ENCODE measurements around the gene DNAH17. TPM values are rescaled to one million over a fixed set of nuclear protein-coding genes. Genes with fewer than 3 reads are reported as not detected.
A peak's percentile ranks its signal among the peaks of the same experiment; 100 is the strongest.

The DNAH17 gene
- total RNA-seq, 1 donor from 2014 or later: 2.0 TPM

DNA sequence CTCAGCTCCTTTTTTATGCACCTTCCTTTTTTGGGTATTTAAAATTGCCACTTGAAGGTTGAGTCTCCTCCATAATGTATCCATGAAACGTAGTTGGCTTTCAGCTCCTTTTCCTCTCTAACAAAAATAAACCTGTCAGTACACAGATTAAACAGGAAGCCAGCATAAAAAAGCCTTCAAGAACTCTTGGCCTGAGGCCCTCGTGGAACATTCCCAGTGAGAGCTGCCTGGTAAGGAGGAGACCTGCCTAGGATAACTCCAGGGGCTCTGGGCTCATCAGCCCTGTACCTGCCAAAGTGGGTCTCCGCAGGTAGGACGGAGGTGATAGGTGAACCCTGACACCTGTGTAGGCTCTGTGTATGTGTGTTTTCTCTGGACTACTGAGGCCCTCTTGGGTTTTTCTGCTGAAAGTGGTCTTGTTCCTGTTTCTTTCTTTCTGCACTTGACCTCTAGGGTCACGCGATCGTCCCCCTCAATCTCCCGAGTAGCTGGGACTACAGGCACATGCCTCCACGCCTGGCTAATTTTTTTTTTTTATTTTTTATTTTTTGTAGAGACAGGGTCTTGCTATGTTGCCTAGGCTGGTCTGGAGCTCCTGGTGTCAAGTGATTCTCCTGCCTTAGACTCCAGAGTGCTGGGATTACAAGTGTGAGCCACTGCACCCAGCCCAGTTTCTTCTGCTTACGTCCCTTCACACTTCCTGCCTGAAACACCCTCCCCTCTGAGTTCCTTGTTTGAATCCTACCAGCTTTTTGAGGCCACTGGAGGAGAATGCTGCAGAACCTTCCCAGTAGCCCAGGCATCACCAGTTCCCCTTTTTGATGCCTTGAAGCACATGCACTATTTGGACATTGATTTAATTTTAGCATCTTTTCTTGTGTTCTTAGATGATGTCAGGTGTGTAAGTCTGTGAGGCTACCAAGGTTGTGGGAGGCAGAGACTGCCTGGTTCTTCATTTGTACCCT, 188.9 kb downstream of the DNAH17 start:
- Histone ChIP-seq H3K27me3 (no peaks in the 10 kb centered on the region), H3K4me3 (no peak overlapping the region), H3K9me3 (no peaks in the 10 kb centered on the region), H3K4me1 (peaks cover 76% of the 10 kb centered on the region), H3K27ac (peak overlapping the region; percentile 53), H3K36me3 (no peaks in the 10 kb centered on the region)
- DNase-seq (ENCODE audit: extremely low spot score in 2 of 2): no peak
- TF ChIP-seq POLR2AphosphoS5 (IDR thresholded peaks at IDR 0.05; ENCODE audit: insufficient read depth in 1 of 2, low read depth in 1 of 2) (peak in 1 of 2 donors; percentile 56), POLR2A (IDR thresholded peaks at IDR 0.05) (no peak)
- intact Hi-C loops (cut with DNase I): no loop called here

DNA sequence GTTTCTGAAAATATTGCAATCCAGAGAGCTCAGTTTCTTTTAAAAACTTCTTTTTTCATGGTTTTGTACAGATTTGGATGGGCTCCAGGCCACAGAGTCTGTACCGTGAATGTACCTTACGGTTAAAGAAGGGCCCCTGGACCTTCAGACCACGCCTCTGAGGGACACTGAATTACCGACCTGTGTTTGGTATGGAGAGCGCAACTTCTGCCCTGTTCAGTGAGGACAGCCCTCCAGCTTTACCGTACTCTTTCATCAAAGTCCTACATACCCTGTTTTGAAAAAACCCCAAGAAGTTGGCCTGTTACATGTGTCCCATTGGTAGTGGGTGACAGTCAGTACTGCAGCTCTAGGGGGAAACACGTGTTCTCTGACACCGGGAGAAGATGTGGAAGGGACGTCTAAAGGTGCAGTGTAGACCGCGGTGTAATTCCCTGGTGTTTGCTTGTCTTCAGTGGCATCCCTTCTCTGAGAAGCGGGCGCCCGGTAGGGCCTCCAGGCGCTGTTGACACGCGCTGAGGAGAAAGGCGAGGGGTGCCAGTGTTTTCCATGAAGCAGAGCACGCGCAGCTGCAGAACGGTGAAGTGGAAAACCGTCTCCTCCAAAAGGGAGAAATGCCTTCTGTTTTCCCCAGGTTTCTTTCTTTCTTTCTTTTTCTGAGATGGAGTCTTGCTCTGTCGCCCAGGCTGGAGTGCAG, 192.6 kb downstream of the DNAH17 start:
- Histone ChIP-seq H3K27me3 (no peaks in the 10 kb centered on the region), H3K36me3 (no peaks in the 10 kb centered on the region), H3K9me3 (no peaks in the 10 kb centered on the region), H3K4me1 (peaks cover 79% of the 10 kb centered on the region), H3K4me3 (no peak overlapping the region), H3K27ac (peak overlapping the region; percentile 71)
- intact Hi-C loops (cut with DNase I): no loop called here
- no peak for DNase-seq (ENCODE audit: extremely low spot score in 2 of 2)
- TF ChIP-seq, protein P1, sequence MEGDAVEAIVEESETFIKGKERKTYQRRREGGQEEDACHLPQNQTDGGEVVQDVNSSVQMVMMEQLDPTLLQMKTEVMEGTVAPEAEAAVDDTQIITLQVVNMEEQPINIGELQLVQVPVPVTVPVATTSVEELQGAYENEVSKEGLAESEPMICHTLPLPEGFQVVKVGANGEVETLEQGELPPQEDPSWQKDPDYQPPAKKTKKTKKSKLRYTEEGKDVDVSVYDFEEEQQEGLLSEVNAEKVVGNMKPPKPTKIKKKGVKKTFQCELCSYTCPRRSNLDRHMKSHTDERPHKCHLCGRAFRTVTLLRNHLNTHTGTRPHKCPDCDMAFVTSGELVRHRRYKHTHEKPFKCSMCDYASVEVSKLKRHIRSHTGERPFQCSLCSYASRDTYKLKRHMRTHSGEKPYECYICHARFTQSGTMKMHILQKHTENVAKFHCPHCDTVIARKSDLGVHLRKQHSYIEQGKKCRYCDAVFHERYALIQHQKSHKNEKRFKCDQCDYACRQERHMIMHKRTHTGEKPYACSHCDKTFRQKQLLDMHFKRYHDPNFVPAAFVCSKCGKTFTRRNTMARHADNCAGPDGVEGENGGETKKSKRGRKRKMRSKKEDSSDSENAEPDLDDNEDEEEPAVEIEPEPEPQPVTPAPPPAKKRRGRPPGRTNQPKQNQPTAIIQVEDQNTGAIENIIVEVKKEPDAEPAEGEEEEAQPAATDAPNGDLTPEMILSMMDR (IDR thresholded peaks at IDR 0.05): no peak
- TF ChIP-seq POLR2AphosphoS5 (IDR thresholded peaks at IDR 0.05; ENCODE audit: insufficient read depth in 1 of 2, low read depth in 1 of 2): no peak
- no peak for TF ChIP-seq POLR2A (IDR thresholded peaks at IDR 0.05)

DNA sequence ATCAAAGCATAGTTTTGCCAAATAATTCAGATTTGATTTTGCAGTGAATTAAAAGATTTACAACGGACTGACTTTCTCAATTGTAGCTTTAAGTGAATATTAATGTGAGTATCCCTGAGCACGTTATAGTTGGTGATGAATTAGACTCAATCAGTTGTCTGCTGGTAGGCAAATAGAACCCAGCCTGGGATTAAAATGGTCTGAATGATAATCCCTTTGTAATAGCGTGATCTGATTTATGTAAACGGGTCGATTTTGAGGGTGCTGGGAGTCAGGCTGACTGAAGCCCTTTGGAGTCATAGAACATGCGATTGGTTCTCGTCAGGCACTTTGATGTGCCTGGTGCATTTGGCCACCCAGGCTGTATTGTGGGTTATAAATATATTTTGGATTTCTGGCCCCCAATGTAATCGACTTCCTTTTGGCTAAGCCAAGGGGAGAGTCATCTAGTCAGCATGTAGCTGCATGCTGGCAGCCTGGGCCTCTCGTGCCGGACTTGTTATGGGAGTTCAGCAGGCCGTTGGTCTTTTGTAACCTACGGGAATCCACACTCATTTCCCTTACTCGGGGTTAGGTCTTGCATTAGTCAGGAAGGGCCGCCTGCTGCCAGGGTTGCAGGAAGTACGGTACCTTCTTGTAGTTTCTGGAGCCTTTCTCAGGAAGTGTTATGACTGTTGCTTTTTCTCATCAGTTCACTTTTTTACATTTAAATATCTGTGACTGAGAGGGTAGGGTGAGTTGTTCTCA, 193.3 kb downstream of the DNAH17 start:
- peak; percentile 44 to 92 for TF ChIP-seq POLR2AphosphoS5 (IDR thresholded peaks at IDR 0.05; ENCODE audit: insufficient read depth in 1 of 2, low read depth in 1 of 2)
- TF ChIP-seq, protein P1 (IDR thresholded peaks at IDR 0.05): no peak
- TF ChIP-seq POLR2A (IDR thresholded peaks at IDR 0.05): no peak
- intact Hi-C loops (cut with DNase I): no loop called here

DNA sequence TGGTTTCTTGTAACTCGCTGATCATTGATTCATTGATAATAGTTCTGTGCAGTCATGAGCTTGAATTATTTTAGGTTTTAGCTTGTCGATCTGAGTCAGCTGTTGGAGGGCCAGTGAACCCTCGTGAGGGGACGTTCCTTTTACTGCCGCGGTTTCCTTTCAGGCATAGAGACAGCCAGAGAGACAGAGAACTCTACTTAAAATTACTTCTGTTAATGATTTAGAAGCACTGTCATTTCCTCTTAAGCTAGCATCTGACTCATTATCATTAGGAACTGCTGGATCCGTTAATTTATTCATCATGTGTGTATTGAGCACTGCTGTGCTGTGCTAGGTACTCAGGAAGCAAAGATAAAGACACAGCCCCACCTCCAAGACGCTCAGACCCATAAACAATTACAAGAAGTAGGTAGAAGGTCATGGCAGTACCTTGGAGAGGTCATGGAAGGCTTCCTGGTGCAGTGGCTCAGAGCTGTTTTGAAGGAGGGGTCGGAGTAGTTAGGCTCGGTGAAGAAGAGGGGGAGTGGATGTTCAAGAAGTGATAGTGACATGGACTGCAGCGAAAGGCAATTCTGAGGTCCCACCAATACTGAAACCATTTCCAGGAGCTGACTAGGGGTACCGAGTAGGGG, 195.5 kb downstream of the DNAH17 start:
- peak overlapping the region; percentile 31 for H3K27ac ChIP-seq
- H3K36me3 ChIP-seq: no peaks in the 10 kb centered on the region
- H3K4me3 ChIP-seq: no peak overlapping the region
- intact Hi-C loops (cut with DNase I): no loop called here
- DNase-seq (ENCODE audit: extremely low spot score in 2 of 2): no peak
- peaks cover 72% of the 10 kb centered on the region for H3K4me1 ChIP-seq
- no peaks in the 10 kb centered on the region for H3K27me3 ChIP-seq
- TF ChIP-seq POLR2A (IDR thresholded peaks at IDR 0.05) (no peak), POLR2AphosphoS5 (IDR thresholded peaks at IDR 0.05; ENCODE audit: insufficient read depth in 1 of 2, low read depth in 1 of 2) (peak in 1 of 2 donors; percentile 47)
- TF ChIP-seq, protein P1 (IDR thresholded peaks at IDR 0.05): no peak
- H3K9me3 ChIP-seq: no peaks in the 10 kb centered on the region

More for the DNA sequence above, 193.3 kb downstream of the DNAH17 start:
- Histone ChIP-seq H3K4me1 (peaks cover 82% of the 10 kb centered on the region), H3K27ac (peak overlapping the region; percentile 71), H3K9me3 (no peaks in the 10 kb centered on the region), H3K4me3 (no peak overlapping the region), H3K27me3 (no peaks in the 10 kb centered on the region), H3K36me3 (no peaks in the 10 kb centered on the region)
- DNase-seq (ENCODE audit: extremely low spot score in 2 of 2): peak in 1 of 2 donors; percentile 96

All from vagina (tissue), 2 donors.